CD14-positive monocyte (primary cell): Measurements from ENCODE around the gene CDCA7L. TPM values are rescaled to one million over a fixed set of nuclear protein-coding genes. Genes with fewer than 3 reads are reported as not detected.

Experiments
- DNase-seq, 3 donors: peaks; one replicate each; pipeline ENCODE4 v3.0.0-alpha.2; 2011 to 2022
- H2AFZ ChIP-seq: 2 replicates; pipeline ENCODE4 v1.6.0; 2012; ENCODE audit warnings: mild to moderate bottlenecking, low read depth, low read length, inconsistent platforms; ENCODE audit not compliant: insufficient read depth, poor library complexity, severe bottlenecking
- H3K27ac ChIP-seq, 2 donors: 1 replicate in 1 of 2; 2 replicates in 1 of 2; pipeline ENCODE4 v1.5.1; 2012 to 2013; ENCODE audit warnings: low read length in 2 of 2, control low read depth in 1 of 2, inconsistent platforms in 1 of 2, low read depth in 1 of 2, mild to moderate bottlenecking in 1 of 2
- H3K27me3 ChIP-seq, 2 donors: one replicate each; pipeline versions ENCODE4 v1.6.0 to v1.6.1; 2011 to 2013; ENCODE audit warnings: low read length in 2 of 2; ENCODE audit not compliant: control insufficient read depth in 2 of 2, insufficient read depth in 2 of 2
- H3K36me3 ChIP-seq, 2 donors: replicated peaks in 1 of 2; 1 replicate in 1 of 2; 2 replicates in 1 of 2; pipeline versions ENCODE4 v1.5.1 to v1.6.1; 2012 to 2013; ENCODE audit warnings: low read length in 2 of 2, control low read depth in 1 of 2, inconsistent platforms in 1 of 2, mild to moderate bottlenecking in 1 of 2; ENCODE audit not compliant: insufficient read depth in 2 of 2, control insufficient read depth in 1 of 2
- H3K4me1 ChIP-seq, 2 donors: 1 replicate in 1 of 2; 2 replicates in 1 of 2; pipeline versions ENCODE4 v1.5.1 to v1.6.1; 2012 to 2013; ENCODE audit warnings: low read length in 2 of 2, control low read depth in 1 of 2, inconsistent platforms in 1 of 2, mild to moderate bottlenecking in 1 of 2, moderate library complexity in 1 of 2; ENCODE audit not compliant: insufficient read depth in 2 of 2, control insufficient read depth in 1 of 2
- H3K4me2 ChIP-seq: replicated peaks from 2 replicates; pipeline ENCODE3; 2012; ENCODE audit warnings: low read length, moderate library complexity, mild to moderate bottlenecking; ENCODE audit not compliant: poor library complexity, severe bottlenecking; ENCODE audit errors: extremely low read depth
- H3K4me3 ChIP-seq, 3 experiments: fragments of 200-600 bp in 1 of 3; sonication (generic) in 1 of 3; replicated peaks in 1 of 3; 1 replicate in 2 of 3; 2 replicates in 1 of 3; pipeline ENCODE4 v1.5.1; 2011 to 2013; ENCODE audit warnings: low read length in 3 of 3, mild to moderate bottlenecking in 3 of 3, control low read depth in 2 of 3, low read depth in 2 of 3, inconsistent platforms in 1 of 3, moderate library complexity in 1 of 3
- H3K79me2 ChIP-seq: 2 replicates; pipeline ENCODE4 v1.6.0; 2012; ENCODE audit warnings: mild to moderate bottlenecking, control low read depth, inconsistent platforms, low read length, moderate library complexity; ENCODE audit not compliant: insufficient read depth
- H3K9ac ChIP-seq: 2 replicates; pipeline ENCODE4 v1.6.0; 2017; ENCODE audit warnings: low read length, mild to moderate bottlenecking; ENCODE audit not compliant: insufficient read depth, poor library complexity, severe bottlenecking
- H3K9me3 ChIP-seq, 2 donors: replicated peaks in 1 of 2; 1 replicate in 1 of 2; 2 replicates in 1 of 2; pipeline versions ENCODE4 v1.5.1 to v1.6.1; 2012 to 2013; ENCODE audit warnings: low read length in 2 of 2, control low read depth in 1 of 2; ENCODE audit not compliant: control insufficient read depth in 1 of 2, insufficient read depth in 1 of 2
- H4K20me1 ChIP-seq: 2 replicates; pipeline ENCODE4 v1.6.0; 2012; ENCODE audit warnings: mild to moderate bottlenecking, low read length, control low read depth, moderate library complexity; ENCODE audit not compliant: insufficient read depth
- H3K27ac Mint-ChIP-seq, 7 donors: one replicate each; pipeline ENCODE4 v1.8.0; 2020; ENCODE audit warnings: mild to moderate bottlenecking in 7 of 7, mixed read lengths in 7 of 7, moderate library complexity in 6 of 7, inconsistent platforms in 2 of 7
- H3K27me3 Mint-ChIP-seq, 3 donors: one replicate each; pipeline ENCODE4 v1.8.0; 2021 to 2022; ENCODE audit warnings: low read depth in 3 of 3, mild to moderate bottlenecking in 3 of 3, mixed read lengths in 3 of 3, moderate library complexity in 3 of 3, inconsistent platforms in 1 of 3
- H3K36me3 Mint-ChIP-seq, 2 donors: one replicate each; pipeline ENCODE4 v1.8.0; 2020; ENCODE audit warnings: mixed read lengths in 2 of 2, inconsistent platforms in 1 of 2, mild to moderate bottlenecking in 1 of 2
- H3K4me1 Mint-ChIP-seq: one replicate; pipeline ENCODE4 v1.8.0; 2020; ENCODE audit warnings: mild to moderate bottlenecking, mixed read lengths
- H3K4me3 Mint-ChIP-seq, 2 donors: one replicate each; pipeline ENCODE4 v1.8.0; 2020; ENCODE audit warnings: mild to moderate bottlenecking in 2 of 2, mixed read lengths in 2 of 2, moderate library complexity in 1 of 2
- H3K9me3 Mint-ChIP-seq, 7 donors: one replicate each; pipeline ENCODE4 v1.8.0; 2020 to 2022; ENCODE audit warnings: mixed read lengths in 7 of 7, mild to moderate bottlenecking in 6 of 7, moderate library complexity in 6 of 7, inconsistent platforms in 2 of 7
- CTCF ChIP-seq: fragments of 200-600 bp; IDR thresholded peaks from one replicate; pipeline ENCODE4 v1.8.0; 2022; ENCODE audit warnings: antibody characterized with exemption, mild to moderate bottlenecking
- WGBS: methylation state at CpG from one replicate; pipeline ENCODE4 v1.1.5; 2013; ENCODE audit warnings: missing lambda C conversion rate; ENCODE audit not compliant: insufficient coverage; 5-methylcytosine and 5-hydroxymethylcytosine counted together
- intact Hi-C, 2 donors: fragments of 100-400 bp; cut with micrococcal nuclease; formaldehyde crosslinking; loops; one replicate each; pipeline versions ENCODE4 v1.15.0 to v1.15.1; 2023
- polyA minus RNA-seq: library from RNA; depleted of rRNA, polyadenylated mRNA; stranded (reverse); fragments of >200 nt; gene quantifications from 2 replicates; pipeline ENCODE4 v1.2.3, GENCODE V29; 2012
- polyA plus RNA-seq, 3 donors: library from polyadenylated mRNA; depleted of rRNA in 1 of 3; unstranded in 2 of 3; stranded (reverse) in 1 of 3; fragments of 300-500 nt in 2 of 3; fragments of >200 nt in 1 of 3; fragmentation: Illumina TruSeq in 2 of 3; gene quantifications; 1 replicate in 2 of 3; 2 replicates in 1 of 3; pipeline ENCODE4 v1.2.3, GENCODE V29; 2012 to 2021
- total RNA-seq, 12 experiments: library from RNA in 1 of 12; stranded (reverse) in 1 of 12; fragments of 120-200 nt in 1 of 12; gene quantifications; one replicate each; pipeline ENCODE4 v1.2.4 and lab custom pipeline; 2013 to 2026; ENCODE audit warnings: mixed read lengths in 6 of 12, inconsistent platforms in 1 of 12

The CDCA7L gene
- total RNA-seq (2013): 3.3 TPM
- polyA plus RNA-seq: 1 to 10 TPM; 2.5 to 4.3 (median 3.1) TPM
- 2.6 and 3.0 TPM in 2 replicates for polyA minus RNA-seq
- total RNA-seq (lab: John Stamatoyannopoulos, UW): 0.52 to 18.1 (median 2.2) reads per million in 11 experiments

- Histone ChIP-seq H3K4me3 (peak within 1 kb of the TSS; percentile 56 to 83 (median 64)), H2AFZ (peak within 1 kb of the TSS; percentile 88), H4K20me1 (no peaks in the 10 kb centered on the region), H3K79me2 (peaks cover 46% of the 10 kb centered on the region), H3K27ac (peak within 1 kb of the TSS in 1 of 2 donors; percentile 51), H3K4me1 (peaks cover 31 to 51% of the 10 kb centered on the region in 2 donors), H3K36me3 (no peaks in the 10 kb centered on the region), H3K4me2 (peak within 1 kb of the TSS; percentile 94), H3K9me3 (no peaks in the 10 kb centered on the region), H3K9ac (peak within 1 kb of the TSS; percentile 64), H3K27me3 (no peaks in the 10 kb centered on the region)
- Mint-ChIP-seq H3K4me1 (peaks cover 46% of the 10 kb centered on the region), H3K36me3 (no peaks in the 10 kb centered on the region), H3K9me3 (no peaks in the 10 kb centered on the region), H3K27me3 (peaks cover 2 to 6% (median 5%) of the 10 kb centered on the region in 3 donors), H3K27ac (peak within 1 kb of the TSS in 5 of 7 donors; percentile 54 to 82 (median 71)), H3K4me3 (peak within 1 kb of the TSS; percentile 93 to 100)
- under 1% methylated on average over 82 of the region's 83 CpGs for WGBS
- intact Hi-C loops: no loop called here
- TF ChIP-seq CTCF: no peak
- DNase-seq: peak; percentile 16 to 28 (median 20)
Measured at GRCh38 chr7:21945454-21946221, at the start of gene CDCA7L. TSS of gene CDCA7L (minus strand) at chr7:21945899. CDS start at chr7:21945804, 95 bp downstream.

DNA sequence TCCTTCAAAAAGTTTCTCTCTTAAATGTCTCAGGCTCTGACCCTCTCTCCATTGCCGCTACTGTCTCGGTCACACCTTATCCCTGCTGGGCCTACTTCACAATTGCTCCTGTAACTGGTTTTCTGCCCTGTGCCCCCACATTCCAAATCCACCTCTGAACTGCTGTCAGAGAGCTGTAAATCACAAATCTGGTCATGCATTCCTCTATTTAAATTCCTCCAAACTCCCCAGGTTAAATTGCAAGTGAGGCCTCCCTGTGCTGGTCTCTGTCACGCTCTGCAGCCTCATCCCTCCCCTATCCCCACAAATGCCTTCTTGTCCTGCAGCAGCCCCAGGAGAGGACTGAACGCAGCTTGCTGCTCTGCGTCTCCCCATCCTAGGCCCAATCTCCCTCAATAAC is 40.4 kb upstream of the CDCA7L start:
- DNase-seq: no peak
- H3K4me1 Mint-ChIP-seq: peaks cover under 1% of the 10 kb centered on the region
- Histone ChIP-seq H3K27me3 (no peaks in the 10 kb centered on the region), H3K9ac (no peak overlapping the region), H3K4me2 (no peak overlapping the region), H2AFZ (no peak overlapping the region), H3K9me3 (no peaks in the 10 kb centered on the region), H4K20me1 (no peaks in the 10 kb centered on the region), H3K4me3 (no peak overlapping the region), H3K4me1 (no peaks in the 10 kb centered on the region), H3K27ac (no peak overlapping the region), H3K36me3 (no peaks in the 10 kb centered on the region), H3K79me2 (no peaks in the 10 kb centered on the region)
- H3K27ac Mint-ChIP-seq: no peak overlapping the region
- peaks cover 0 to 2% (median 0%) of the 10 kb centered on the region in 3 donors for H3K27me3 Mint-ChIP-seq
- intact Hi-C loops: no loop called here
- WGBS: 100% methylated on average over 5 of the region's 5 CpGs
- TF ChIP-seq CTCF: no peak
- no peaks in the 10 kb centered on the region for H3K36me3 Mint-ChIP-seq
- H3K4me3 Mint-ChIP-seq: no peak overlapping the region
- H3K9me3 Mint-ChIP-seq: peaks cover 0 to 6% (median 0%) of the 10 kb centered on the region in 7 donors
